PC-3 (cell line): ENCODE measurements around the gene LGALS3BP. TPM values are rescaled to one million over a fixed set of nuclear protein-coding genes. Genes with fewer than 3 reads are reported as not detected.

Source experiments
- ATAC-seq: fragments of 200-7000 bp; cut with Tn5 transposase; 2 replicates; pipeline ENCODE4 v1.9.1; 2020; ENCODE audit warnings: mild to moderate bottlenecking, moderate library complexity
- BruUV-seq: library from RNA; stranded (reverse); fragments of 400-500 nt; replicated peaks from 2 replicates; lab custom pipeline; 2021; lab: Mats Ljungman, UMichigan
- CTCF ChIA-PET: fragments of 300-600 bp; sonication (Branson Sonifier 250); formaldehyde crosslinking; loops from one replicate; lab custom pipeline; 2022; ENCODE audit warnings: antibody characterized with exemption; lab: Charles Lee
- POLR2A ChIA-PET: fragments of 300-600 bp; sonication (Branson Sonifier 250); formaldehyde crosslinking; loops from one replicate; lab custom pipeline; 2022; ENCODE audit warnings: antibody characterized with exemption; ENCODE audit not compliant: unreplicated experiment; lab: Charles Lee
- DNase-seq: peaks from one replicate; pipeline ENCODE4 v3.0.0-alpha.2; 2015
- H2AFZ ChIP-seq: fragments of 300-600 bp; sonication (generic); 2 replicates; pipeline ENCODE4 v1.6.0; 2016; ENCODE audit warnings: antibody characterized with exemption, low read length
- H3F3A ChIP-seq: fragments of 300-600 bp; sonication (generic); one replicate; pipeline ENCODE4 v1.6.0; 2017; ENCODE audit warnings: antibody characterized with exemption, low read length, control low read depth, mild to moderate bottlenecking; ENCODE audit not compliant: unreplicated experiment
- H3K27ac ChIP-seq: fragments of 300-600 bp; sonication (generic); 2 replicates; pipeline ENCODE4 v1.5.1; 2016; ENCODE audit warnings: mild to moderate bottlenecking, low read length
- H3K27me3 ChIP-seq: fragments of 300-600 bp; sonication (generic); 2 replicates; pipeline ENCODE4 v1.6.1; 2016; ENCODE audit warnings: low read length, mixed read lengths
- H3K36me3 ChIP-seq: fragments of 300-600 bp; sonication (generic); 2 replicates; pipeline ENCODE4 v1.6.1; 2016; ENCODE audit warnings: low read depth, mixed run types, low read length, mixed read lengths
- H3K4me1 ChIP-seq: fragments of 300-600 bp; sonication (generic); 2 replicates; pipeline ENCODE4 v1.5.1; 2016; ENCODE audit warnings: low read length; ENCODE audit not compliant: insufficient read depth
- H3K4me2 ChIP-seq: fragments of 300-600 bp; sonication (generic); 2 replicates; pipeline ENCODE4 v1.6.0; 2016; ENCODE audit warnings: low read length
- H3K4me3 ChIP-seq: fragments of 300-600 bp; sonication (generic); 2 replicates; pipeline ENCODE4 v1.5.1; 2016; ENCODE audit warnings: mild to moderate bottlenecking, low read length, mixed read lengths
- H3K79me2 ChIP-seq: fragments of 300-600 bp; sonication (generic); 2 replicates; pipeline ENCODE4 v1.6.1; 2017; ENCODE audit warnings: low read length, mixed read lengths
- H3K9ac ChIP-seq: fragments of 300-600 bp; sonication (generic); 2 replicates; pipeline ENCODE4 v1.6.0; 2016; ENCODE audit warnings: mild to moderate bottlenecking, low read length
- H3K9me2 ChIP-seq: fragments of 300-600 bp; sonication (generic); replicated peaks from 2 replicates; pipeline ENCODE4 v1.6.1; 2016; ENCODE audit warnings: mixed run types, low read length, mixed read lengths
- H3K9me3 ChIP-seq: fragments of 300-600 bp; sonication (generic); 2 replicates; pipeline ENCODE4 v1.6.1; 2016; ENCODE audit warnings: low read length, mixed read lengths
- H4K20me1 ChIP-seq: fragments of 300-600 bp; sonication (generic); 2 replicates; pipeline ENCODE4 v1.6.1; 2016; ENCODE audit warnings: low read length, mixed read lengths
- CTCF ChIP-seq: fragments of 300-600 bp; sonication (generic); conservative IDR thresholded peaks from 2 replicates; pipeline ENCODE4 v1.5.1; 2017; ENCODE audit warnings: antibody characterized with exemption, low read depth, mild to moderate bottlenecking, low read length
- EZH2 ChIP-seq: fragments of 300-600 bp; sonication (generic); IDR thresholded peaks from one replicate; pipeline ENCODE4 v1.6.1; 2017; ENCODE audit warnings: antibody characterized with exemption, mild to moderate bottlenecking, low read length; ENCODE audit not compliant: unreplicated experiment
- EZH2phosphoT487 ChIP-seq: fragments of 300-600 bp; sonication (generic); IDR thresholded peaks from 2 replicates; pipeline ENCODE4 v1.6.1; 2018; ENCODE audit warnings: mild to moderate bottlenecking, antibody characterized with exemption, low read length, borderline replicate concordance
- intact Hi-C: fragments of 100-400 bp; cut with micrococcal nuclease; formaldehyde crosslinking; loops from 2 replicates; pipeline ENCODE4 v1.9.0; 2023
- total RNA-seq: library from RNA; depleted of rRNA; stranded (reverse); fragments of >200 nt; gene quantifications from 2 replicates; pipeline ENCODE4 v1.2.3, GENCODE V29; 2014

LGALS3BP gene
- total RNA-seq, 1 experiment from 2014 or later: 72.4 TPM

DNA sequence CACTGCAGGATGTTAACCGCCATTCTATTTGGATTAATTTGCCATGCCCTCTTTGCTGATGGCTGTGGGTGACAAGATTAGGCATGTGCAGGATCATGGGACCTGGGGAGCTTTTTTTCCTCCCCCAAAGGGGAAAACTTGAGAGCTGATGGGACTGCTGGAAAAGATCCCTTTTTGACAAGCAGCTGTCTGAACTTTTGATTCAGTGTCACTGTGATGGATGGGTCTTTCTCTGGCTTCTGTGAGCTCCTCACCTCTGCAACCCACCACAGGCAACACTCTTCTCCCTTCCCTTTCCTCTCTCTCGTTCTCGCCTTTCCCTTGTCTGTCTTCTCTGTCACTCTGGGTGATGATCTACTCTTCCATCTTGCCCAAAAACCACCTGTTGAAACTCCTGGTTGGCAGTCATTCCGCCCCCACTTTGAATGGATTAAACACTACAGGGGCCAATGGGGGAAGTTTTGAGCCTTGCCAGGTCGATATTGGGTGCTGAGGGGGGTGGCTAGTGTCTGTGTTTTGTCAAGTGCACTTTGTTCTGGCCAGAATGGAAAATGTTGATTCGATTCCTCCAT is 32.9 kb upstream of the LGALS3BP start:
- intact Hi-C loops: no loop called here
- Histone ChIP-seq H3K4me2 (no peak overlapping the region), H3F3A (no peaks in the 10 kb centered on the region), H3K79me2 (peaks cover 24% of the 10 kb centered on the region), H3K4me1 (peaks cover 40% of the 10 kb centered on the region), H2AFZ (no peak overlapping the region), H3K9me3 (peaks cover 30% of the 10 kb centered on the region), H3K9me2 (no peaks in the 10 kb centered on the region), H3K36me3 (peaks cover 3% of the 10 kb centered on the region), H3K9ac (no peak overlapping the region), H3K27ac (peak overlapping the region; percentile 72), H4K20me1 (peaks cover 6% of the 10 kb centered on the region; the same call in 1 of the 2 replicates), H3K27me3 (no peaks in the 10 kb centered on the region), H3K4me3 (no peak overlapping the region)
- TF ChIP-seq CTCF (no peak), EZH2 (no peak), EZH2phosphoT487 (no peak)
- ATAC-seq (no peak), DNase-seq (no peak)
- ChIA-PET CTCF (no interaction called here), POLR2A (no interaction called here)
- no TSS peak for BruUV-seq

GRCh38 chr17:79011451-79012147 is 31.9 kb upstream of the LGALS3BP start:
- Histone ChIP-seq H3F3A (no peaks in the 10 kb centered on the region), H3K4me1 (peaks cover 50% of the 10 kb centered on the region), H3K79me2 (peaks cover 35% of the 10 kb centered on the region), H4K20me1 (peaks cover 9% of the 10 kb centered on the region; the same call in 1 of the 2 replicates), H3K9me2 (no peaks in the 10 kb centered on the region), H3K4me2 (peak overlapping the region; percentile 9; the same call in 1 of the 2 replicates), H3K27me3 (no peaks in the 10 kb centered on the region), H3K27ac (peak overlapping the region; percentile 72), H3K9ac (peak overlapping the region; percentile 19; the same call in 1 of the 2 replicates), H3K9me3 (peaks cover 30% of the 10 kb centered on the region), H3K36me3 (peaks cover 7% of the 10 kb centered on the region), H3K4me3 (no peak overlapping the region), H2AFZ (0 out of 2 replicates have a peak overlapping the region, but pooled peaks have one; percentile 3)
- ChIA-PET CTCF (interaction anchor here (0.5 kb wide), 1 partner anchor 97 kb away, joined by 5 read pairs; no protein-coding TSS in a partner anchor), POLR2A (interaction anchor here (0.8 kb wide), 1 partner anchor 25 kb away, joined by 5 read pairs; no protein-coding TSS in a partner anchor)
- intact Hi-C loops: no loop called here
- TF ChIP-seq EZH2phosphoT487 (no peak), CTCF (no peak), EZH2 (no peak)
- BruUV-seq: no TSS peak
- DNase-seq (peak; percentile 97), ATAC-seq (peak; percentile 63)

GRCh38 chr17:79010304-79010646 is 30.6 kb upstream of the LGALS3BP start:
- peak overlapping the region; percentile 94 for H2AFZ ChIP-seq
- no peak for TF ChIP-seq CTCF
- no peak for TF ChIP-seq EZH2phosphoT487
- no peak for TF ChIP-seq EZH2
- peaks cover 8% of the 10 kb centered on the region for H3F3A ChIP-seq
- POLR2A ChIA-PET: interaction anchor here (0.8 kb wide), 1 partner anchor 14 kb away, joined by 4 read pairs; no protein-coding TSS in a partner anchor
- H3K9me3 ChIP-seq: peaks cover 30% of the 10 kb centered on the region
- H3K27ac ChIP-seq: peak overlapping the region; percentile 72
- H3K9me2 ChIP-seq: no peaks in the 10 kb centered on the region
- H3K79me2 ChIP-seq: peaks cover 48% of the 10 kb centered on the region
- no TSS peak for BruUV-seq
- peak overlapping the region; percentile 99 for H3K4me2 ChIP-seq
- peak overlapping the region; percentile 93 for H3K9ac ChIP-seq
- peaks cover 63% of the 10 kb centered on the region for H3K4me1 ChIP-seq
- ATAC-seq (no peak), DNase-seq (no peak)
- peak overlapping the region; percentile 95; the same call in 1 of the 2 replicates for H3K4me3 ChIP-seq
- H4K20me1 ChIP-seq: peaks cover 18% of the 10 kb centered on the region
- H3K36me3 ChIP-seq: peaks cover 7% of the 10 kb centered on the region
- H3K27me3 ChIP-seq: no peaks in the 10 kb centered on the region
- intact Hi-C loops: no loop called here
- CTCF ChIA-PET: no interaction called here
